Suprapubic skin (tissue), 4 donors: ENCODE data around the gene TAC1. TPM values are rescaled to one million over a fixed set of nuclear protein-coding genes. Genes with fewer than 3 reads are reported as not detected.

Experiments
- DNase-seq, 2 donors: peaks; one replicate each; pipeline ENCODE4 v3.0.0-alpha.2; 2019; ENCODE audit warnings: low spot score in 2 of 2
- H3K27ac ChIP-seq: fragments of 200-600 bp; sonication (generic); one replicate; pipeline ENCODE4 v1.5.1; 2019
- H3K27me3 ChIP-seq: fragments of 200-600 bp; sonication (generic); one replicate; pipeline ENCODE4 v1.5.1; 2019
- H3K36me3 ChIP-seq: fragments of 200-600 bp; sonication (generic); one replicate; pipeline ENCODE4 v1.5.1; 2019
- H3K4me1 ChIP-seq: fragments of 200-600 bp; sonication (generic); one replicate; pipeline ENCODE4 v1.5.1; 2019
- H3K4me3 ChIP-seq: fragments of 200-600 bp; sonication (generic); one replicate; pipeline ENCODE4 v1.5.1; 2019; ENCODE audit warnings: mild to moderate bottlenecking
- H3K9me3 ChIP-seq: fragments of 200-600 bp; sonication (generic); one replicate; pipeline ENCODE4 v1.5.1; 2019
- EP300 ChIP-seq: sonication (generic); formaldehyde crosslinking; IDR thresholded peaks from one replicate; pipeline ENCODE4 v1.6.1; 2017; ENCODE audit warnings: antibody characterized with exemption
- POLR2A ChIP-seq, 2 donors: fragments of 450-650 bp; IDR thresholded peaks; one replicate each; pipeline ENCODE4 v1.6.1; 2017; ENCODE audit warnings: antibody characterized with exemption in 2 of 2, mild to moderate bottlenecking in 2 of 2, moderate library complexity in 2 of 2
- POLR2AphosphoS5 ChIP-seq, 3 donors: sonication (generic); formaldehyde crosslinking; IDR thresholded peaks; one replicate each; pipeline ENCODE4 v1.6.1; 2017; ENCODE audit warnings: antibody characterized with exemption in 3 of 3
- WGBS: methylation state at CpG from one replicate; pipeline ENCODE4 v1.1.5; 2018; 5-methylcytosine and 5-hydroxymethylcytosine counted together
- total RNA-seq, 4 donors: library from RNA; depleted of rRNA; stranded (reverse); fragments of >200 nt; gene quantifications; one replicate each; pipeline ENCODE4 v1.1.0, GENCODE V29; 2016
- TF ChIP-seq, protein P1 (sequence below), 2 donors: fragments of 200-600 bp in 1 of 2; fragments of 450-650 bp in 1 of 2; sonication (generic) in 1 of 2; IDR thresholded peaks; one replicate each; pipeline ENCODE4 v1.5.1; 2016 to 2019; ENCODE audit warnings: antibody characterized with exemption in 2 of 2, mild to moderate bottlenecking in 1 of 2, moderate library complexity in 1 of 2

Gene TAC1
- total RNA-seq, 4 donors from 2014 or later: 1.1 to 12.2 (median 1.7) TPM; not detected in 1

DNA sequence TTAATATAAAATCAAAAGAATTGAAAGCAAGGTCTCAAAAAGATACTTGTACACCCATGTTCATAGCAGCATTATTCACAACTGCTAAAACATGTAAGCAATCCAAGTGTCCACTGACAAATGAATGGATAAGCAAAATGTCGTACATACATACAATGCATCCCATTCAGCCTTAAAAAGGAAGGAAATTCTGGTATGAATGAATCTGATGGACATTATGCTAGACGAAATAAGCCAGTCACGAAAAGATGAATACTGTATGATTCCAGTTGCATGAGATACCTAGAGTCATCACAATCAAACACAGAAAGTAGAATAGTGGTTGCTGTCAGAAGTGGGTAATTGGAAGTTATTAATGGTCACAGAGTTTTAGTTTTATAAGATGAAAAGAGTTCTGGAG is 9.5 kb upstream of the TAC1 start:
- H3K4me1 ChIP-seq: no peaks in the 10 kb centered on the region
- no peak overlapping the region for H3K4me3 ChIP-seq
- H3K36me3 ChIP-seq: no peaks in the 10 kb centered on the region
- no peak for DNase-seq
- H3K27me3 ChIP-seq: peaks cover 4% of the 10 kb centered on the region
- TF ChIP-seq, protein P1, sequence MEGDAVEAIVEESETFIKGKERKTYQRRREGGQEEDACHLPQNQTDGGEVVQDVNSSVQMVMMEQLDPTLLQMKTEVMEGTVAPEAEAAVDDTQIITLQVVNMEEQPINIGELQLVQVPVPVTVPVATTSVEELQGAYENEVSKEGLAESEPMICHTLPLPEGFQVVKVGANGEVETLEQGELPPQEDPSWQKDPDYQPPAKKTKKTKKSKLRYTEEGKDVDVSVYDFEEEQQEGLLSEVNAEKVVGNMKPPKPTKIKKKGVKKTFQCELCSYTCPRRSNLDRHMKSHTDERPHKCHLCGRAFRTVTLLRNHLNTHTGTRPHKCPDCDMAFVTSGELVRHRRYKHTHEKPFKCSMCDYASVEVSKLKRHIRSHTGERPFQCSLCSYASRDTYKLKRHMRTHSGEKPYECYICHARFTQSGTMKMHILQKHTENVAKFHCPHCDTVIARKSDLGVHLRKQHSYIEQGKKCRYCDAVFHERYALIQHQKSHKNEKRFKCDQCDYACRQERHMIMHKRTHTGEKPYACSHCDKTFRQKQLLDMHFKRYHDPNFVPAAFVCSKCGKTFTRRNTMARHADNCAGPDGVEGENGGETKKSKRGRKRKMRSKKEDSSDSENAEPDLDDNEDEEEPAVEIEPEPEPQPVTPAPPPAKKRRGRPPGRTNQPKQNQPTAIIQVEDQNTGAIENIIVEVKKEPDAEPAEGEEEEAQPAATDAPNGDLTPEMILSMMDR (IDR thresholded peaks at IDR 0.05): no peak
- TF ChIP-seq POLR2A (IDR thresholded peaks at IDR 0.05) (no peak), EP300 (no peak), POLR2AphosphoS5 (IDR thresholded peaks at IDR 0.05) (no peak)
- no peak overlapping the region for H3K27ac ChIP-seq
- no peaks in the 10 kb centered on the region for H3K9me3 ChIP-seq
- WGBS: 77% methylated on average over 3 of the region's 3 CpGs

DNA sequence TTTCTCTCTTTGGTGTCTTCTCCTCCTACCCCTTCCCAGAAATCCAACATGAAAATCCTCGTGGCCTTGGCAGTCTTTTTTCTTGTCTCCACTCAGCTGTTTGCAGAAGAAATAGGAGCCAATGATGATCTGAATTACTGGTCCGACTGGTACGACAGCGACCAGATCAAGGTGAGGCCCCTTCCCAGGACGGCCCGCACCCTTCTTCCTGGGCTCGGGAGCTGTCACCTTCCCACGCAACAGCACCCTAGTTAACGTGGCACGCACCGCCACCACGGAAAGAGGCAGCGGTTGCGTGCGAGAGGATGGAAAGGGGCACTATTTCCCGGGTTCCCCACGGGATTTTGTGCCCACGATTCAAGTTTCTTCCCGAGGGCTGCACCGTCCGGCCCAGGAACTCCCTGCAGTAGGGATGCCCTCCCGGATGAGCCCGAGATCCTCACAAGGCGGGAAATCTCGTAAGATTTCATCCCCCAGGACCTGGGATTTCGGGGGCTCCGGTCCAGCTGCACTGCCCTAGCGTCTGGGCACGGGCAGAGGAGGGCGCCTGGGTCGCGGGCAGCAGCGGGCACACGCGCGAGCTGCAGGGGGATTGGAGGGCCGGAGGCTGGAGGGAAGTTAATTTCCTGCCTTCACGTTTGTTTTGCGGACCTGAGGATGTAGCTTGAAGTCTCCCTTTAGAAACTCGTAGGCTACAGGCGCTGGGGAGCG is 834 bp downstream of the TAC1 start:
- TF ChIP-seq, protein P1 (IDR thresholded peaks at IDR 0.05): no peak
- H3K27ac ChIP-seq: no peak overlapping the region
- no peaks in the 10 kb centered on the region for H3K9me3 ChIP-seq
- no peaks in the 10 kb centered on the region for H3K36me3 ChIP-seq
- H3K27me3 ChIP-seq: peaks cover 63% of the 10 kb centered on the region
- WGBS: 6% methylated on average over 25 of the region's 42 CpGs
- no peak for DNase-seq
- peaks cover 24% of the 10 kb centered on the region for H3K4me1 ChIP-seq
- peak overlapping the region; percentile 13 for H3K4me3 ChIP-seq

DNA sequence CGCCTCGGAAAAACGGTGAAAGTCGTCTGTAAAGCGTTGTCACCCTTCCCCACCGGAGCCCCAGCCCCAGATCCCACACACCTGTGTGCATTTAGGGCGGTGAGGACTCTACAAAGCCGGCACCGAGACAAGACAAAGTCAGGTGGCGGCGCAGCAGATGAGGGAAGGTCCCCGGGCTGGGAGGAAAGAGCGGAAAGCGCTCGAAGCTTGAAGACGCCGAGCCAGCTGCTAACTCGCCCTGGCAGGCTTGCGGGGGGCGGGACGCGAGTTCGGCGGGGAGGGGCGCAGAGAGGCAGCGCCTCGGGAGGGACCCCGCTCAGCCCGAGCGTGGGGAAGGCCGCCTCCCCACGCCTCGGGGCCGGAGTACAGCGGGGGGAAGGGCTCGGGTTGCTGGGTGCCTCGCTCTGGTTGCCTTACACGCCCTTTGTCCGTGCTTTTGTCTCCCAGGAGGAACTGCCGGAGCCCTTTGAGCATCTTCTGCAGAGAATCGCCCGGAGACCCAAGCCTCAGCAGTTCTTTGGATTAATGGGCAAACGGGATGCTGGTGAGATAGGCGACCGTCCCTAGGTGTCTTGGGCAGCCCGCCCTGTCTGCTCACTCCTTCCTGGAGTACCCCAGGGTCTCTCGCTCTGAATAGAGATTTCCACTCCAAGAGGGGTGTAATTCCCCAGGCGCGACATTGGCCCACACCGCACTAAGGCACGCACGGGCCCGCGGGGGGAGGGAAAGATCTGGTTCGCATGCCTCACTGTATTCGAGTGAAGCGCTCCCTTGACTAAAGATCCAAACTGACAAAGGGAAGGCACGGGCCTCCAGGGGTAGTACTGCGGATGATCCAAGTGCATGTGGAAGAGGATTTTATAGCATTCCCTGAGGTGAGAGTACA is 1.6 kb downstream of the TAC1 start:
- H3K4me1 ChIP-seq: peaks cover 24% of the 10 kb centered on the region
- H3K27me3 ChIP-seq: peaks cover 59% of the 10 kb centered on the region
- no peaks in the 10 kb centered on the region for H3K9me3 ChIP-seq
- no peak overlapping the region for H3K27ac ChIP-seq
- H3K4me3 ChIP-seq: peak overlapping the region; percentile 13
- H3K36me3 ChIP-seq: no peaks in the 10 kb centered on the region
- TF ChIP-seq, protein P1 (IDR thresholded peaks at IDR 0.05): no peak
- TF ChIP-seq EP300 (no peak), POLR2A (IDR thresholded peaks at IDR 0.05) (no peak)
- DNase-seq: no peak
- WGBS: 1% methylated on average over 35 of the region's 59 CpGs

DNA sequence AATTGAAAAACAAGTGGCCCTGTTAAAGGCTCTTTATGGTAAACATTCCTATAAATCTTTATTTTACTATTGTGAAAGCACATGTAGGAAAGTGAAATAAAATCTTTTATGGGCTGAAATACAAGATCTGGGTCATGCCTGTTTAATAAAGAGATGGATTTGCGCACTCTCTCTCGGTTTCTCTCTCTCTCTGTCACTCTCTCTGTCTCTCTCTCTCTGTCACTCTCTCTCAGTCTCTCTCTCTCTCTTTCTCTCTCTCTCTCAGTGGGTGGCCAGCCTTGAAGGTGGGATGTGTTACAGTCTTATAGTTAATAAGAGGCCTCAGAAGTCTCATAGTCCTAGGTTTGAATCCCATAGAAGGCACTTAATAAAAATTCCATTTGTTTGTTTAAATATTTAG is 2.4 kb downstream of the TAC1 start:
- no peak overlapping the region for H3K4me3 ChIP-seq
- no peak for DNase-seq
- TF ChIP-seq, protein P1 (IDR thresholded peaks at IDR 0.05): no peak
- no peak for TF ChIP-seq POLR2AphosphoS5 (IDR thresholded peaks at IDR 0.05)
- no peak for TF ChIP-seq EP300
- no peaks in the 10 kb centered on the region for H3K36me3 ChIP-seq
- H3K4me1 ChIP-seq: peaks cover 24% of the 10 kb centered on the region
- WGBS: 70% methylated on average over 2 of the region's 2 CpGs
- no peaks in the 10 kb centered on the region for H3K9me3 ChIP-seq
- H3K27ac ChIP-seq: no peak overlapping the region
- H3K27me3 ChIP-seq: peaks cover 56% of the 10 kb centered on the region

DNA sequence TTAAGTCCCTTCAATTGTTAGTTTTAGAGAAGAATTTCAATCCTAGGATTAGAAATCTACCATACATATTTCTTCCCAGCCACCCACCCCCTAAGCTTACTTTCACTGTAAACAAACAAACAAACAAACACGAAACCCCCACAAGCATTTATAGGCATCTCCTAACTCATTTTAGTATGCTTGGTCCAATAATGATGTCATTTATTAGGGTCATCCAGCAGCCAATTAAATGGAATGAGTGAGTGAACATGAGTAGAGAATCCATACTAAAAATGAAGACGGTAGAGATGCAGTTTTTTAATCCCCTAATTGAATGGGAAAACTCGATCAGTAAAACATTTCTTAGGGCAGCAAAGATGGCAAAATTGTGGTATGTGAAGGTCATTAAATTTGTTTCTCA is 3.2 kb downstream of the TAC1 start:
- 86% methylated on average over 3 of the region's 3 CpGs for WGBS
- Histone ChIP-seq H3K4me3 (no peak overlapping the region), H3K27me3 (peaks cover 50% of the 10 kb centered on the region)

More for the DNA sequence above, 3.2 kb downstream of the TAC1 start:
- Histone ChIP-seq H3K36me3 (no peaks in the 10 kb centered on the region), H3K9me3 (no peaks in the 10 kb centered on the region), H3K4me1 (peaks cover 24% of the 10 kb centered on the region), H3K27ac (no peak overlapping the region)
- TF ChIP-seq, protein P1 (IDR thresholded peaks at IDR 0.05): no peak
- no peak for TF ChIP-seq POLR2AphosphoS5 (IDR thresholded peaks at IDR 0.05)
- no peak for TF ChIP-seq EP300
- no peak for TF ChIP-seq POLR2A (IDR thresholded peaks at IDR 0.05)
- no peak for DNase-seq
